HAP-1 (cell line): ENCODE measurements around the gene GRAP.
"Not testable (repeated sequence)": the region's sequence is repeated elsewhere in the genome, so short reads cannot be mapped to it uniquely, and the experiment has no call there.

Experiments used
- DNase-seq, 2 experiments: peaks; one replicate each; pipeline ENCODE4 v3.0.0-alpha.2; 2016 to 2020; ENCODE audit warnings: low spot score in 2 of 2
- H3K27me3 ChIP-seq: fragments of 250-450 bp; sonication (Bioruptor Pico); 2 replicates; pipeline ENCODE4 v1.5.1; 2020; ENCODE audit warnings: low read depth, mild to moderate bottlenecking, moderate library complexity
- H3K36me3 ChIP-seq: fragments of 250-450 bp; sonication (Bioruptor Pico); replicated peaks from 2 replicates; pipeline ENCODE4 v1.5.1; 2020; ENCODE audit warnings: mild to moderate bottlenecking
- H3K4me1 ChIP-seq: fragments of 250-450 bp; sonication (Bioruptor Pico); 2 replicates; pipeline ENCODE4 v1.5.1; 2020; ENCODE audit warnings: mild to moderate bottlenecking
- H3K4me3 ChIP-seq: fragments of 250-450 bp; sonication (Bioruptor Pico); 2 replicates; pipeline ENCODE4 v1.5.1; 2020; ENCODE audit warnings: mild to moderate bottlenecking, moderate library complexity
- H3K9me3 ChIP-seq: fragments of 250-450 bp; sonication (Bioruptor Pico); 2 replicates; pipeline ENCODE4 v1.5.1; 2020; ENCODE audit warnings: mild to moderate bottlenecking, moderate library complexity
- in situ Hi-C: fragments of 300-500 bp; cut with MboI; formaldehyde crosslinking; loops from 3 replicates; pipeline ENCODE4 v1.14.3; 2020; ENCODE audit warnings: low sequenced_read_pairs, inconsistent platforms, mixed read lengths

Gene GRAP

DNA sequence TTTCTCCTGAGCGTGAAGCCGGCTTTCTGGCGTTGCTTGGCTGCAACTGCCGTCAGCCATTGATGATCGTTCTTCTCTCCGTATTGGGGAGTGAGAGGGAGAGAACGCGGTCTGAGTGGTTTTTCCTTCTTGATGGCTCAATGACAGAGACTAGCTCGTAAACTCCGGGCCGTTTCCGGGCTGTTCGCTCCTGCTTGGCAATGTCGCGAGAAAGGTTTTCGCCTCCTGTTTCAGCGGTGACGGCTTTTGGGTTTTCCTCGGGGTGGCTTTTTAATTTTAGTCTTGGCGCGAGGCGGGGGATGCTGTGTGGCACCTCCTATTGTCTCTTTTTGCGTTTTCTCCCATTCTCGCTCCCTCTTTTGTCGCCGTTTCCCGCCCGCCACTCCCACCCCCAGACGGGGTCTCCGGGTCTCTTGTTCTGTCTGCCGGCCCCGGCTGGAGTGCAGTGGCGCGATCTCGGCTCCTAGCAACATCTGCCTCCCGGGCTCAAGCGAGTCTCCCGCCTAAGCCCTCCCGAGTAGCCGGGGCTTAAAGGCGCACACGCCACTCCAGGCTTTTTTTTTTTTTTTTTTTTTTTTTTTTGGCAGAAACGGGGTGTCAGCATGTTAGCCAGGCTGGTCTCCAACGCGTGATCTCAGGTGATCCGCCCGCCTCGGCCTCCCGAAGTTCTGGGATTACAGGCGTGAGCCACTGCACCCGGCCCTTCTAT is 15.4 kb upstream of the GRAP start:
- H3K27me3 ChIP-seq, DNase-seq, H3K4me3 ChIP-seq, H3K9me3 ChIP-seq, H3K36me3 ChIP-seq, in situ Hi-C loops, H3K4me1 ChIP-seq: not testable (repeated sequence)

DNA sequence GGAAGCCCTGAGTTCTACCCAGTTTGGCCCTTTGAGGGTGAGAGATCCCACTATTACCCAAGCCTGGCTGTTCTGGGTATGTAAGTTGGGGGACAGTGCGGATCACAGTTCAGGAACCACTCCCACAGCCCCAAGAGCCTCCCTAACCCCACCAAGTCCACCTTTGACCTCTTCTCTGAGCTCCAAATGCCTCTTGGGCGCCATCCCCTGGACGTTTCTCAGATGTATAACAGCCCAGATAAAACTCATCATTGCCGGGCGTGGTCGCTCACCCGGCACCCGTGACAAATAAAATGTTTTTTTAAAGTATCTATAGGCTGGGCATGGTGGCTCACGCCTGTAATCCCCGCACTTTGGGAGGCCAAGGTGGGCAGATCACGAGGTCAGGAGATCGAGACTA is 8.7 kb upstream of the GRAP start:
- DNase-seq, in situ Hi-C loops, H3K27me3 ChIP-seq, H3K4me1 ChIP-seq, H3K4me3 ChIP-seq, H3K36me3 ChIP-seq, H3K9me3 ChIP-seq: not testable (repeated sequence)

- H3K36me3 ChIP-seq, H3K9me3 ChIP-seq, DNase-seq, H3K4me1 ChIP-seq, H3K4me3 ChIP-seq, H3K27me3 ChIP-seq, in situ Hi-C loops: not testable (repeated sequence)
Measured at GRCh38 chr17:19048826-19049225, 2.1 kb upstream of the GRAP start.

DNA sequence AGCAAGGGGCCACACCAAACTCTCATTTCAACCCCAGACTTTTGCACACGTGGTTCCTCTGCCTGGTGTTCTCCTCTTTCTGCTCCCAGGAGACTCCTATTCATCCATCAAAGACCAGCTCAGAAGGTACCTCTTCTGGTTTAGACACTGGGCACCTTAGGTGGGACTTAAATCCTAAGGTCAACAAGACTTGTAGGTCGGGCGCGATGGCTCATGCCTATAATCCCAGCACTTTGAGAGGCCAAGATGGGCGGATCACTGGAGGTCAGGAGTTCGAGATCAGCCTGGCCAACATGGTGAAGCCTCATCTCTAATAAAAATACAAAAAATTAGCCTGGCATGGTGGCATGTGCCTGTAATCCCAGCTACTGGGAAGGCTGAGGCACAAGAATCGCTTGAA is 753 bp upstream of the GRAP start:
- in situ Hi-C loops, H3K4me1 ChIP-seq, H3K4me3 ChIP-seq: not testable (repeated sequence)

DNA sequence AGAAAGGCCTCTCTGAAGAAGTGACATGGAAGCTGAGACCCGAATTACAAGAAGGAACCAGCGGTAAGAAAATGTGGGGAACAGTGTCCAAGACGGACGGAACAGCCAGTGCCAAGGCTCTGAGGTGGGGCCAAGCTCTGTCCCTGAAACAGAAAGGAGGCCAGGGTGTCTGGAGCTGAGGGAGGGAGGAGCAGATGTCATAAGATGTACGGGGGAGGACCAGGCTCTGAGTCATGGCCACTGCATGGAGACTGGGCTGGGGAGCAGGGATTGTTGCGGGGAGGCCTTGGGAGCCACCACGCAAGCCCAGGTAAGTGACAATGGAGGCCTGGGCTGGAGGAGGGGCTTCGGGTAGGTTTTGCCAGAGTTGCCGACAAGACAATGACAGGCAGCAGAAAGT is 2.1 kb downstream of the GRAP start:
- H3K27me3 ChIP-seq, H3K4me1 ChIP-seq, H3K9me3 ChIP-seq, in situ Hi-C loops, H3K36me3 ChIP-seq, H3K4me3 ChIP-seq, DNase-seq: not testable (repeated sequence)

More for the DNA sequence above, 753 bp upstream of the GRAP start:
- DNase-seq, H3K36me3 ChIP-seq, H3K9me3 ChIP-seq, H3K27me3 ChIP-seq: not testable (repeated sequence)

GRCh38 chr17:19043032-19043431 is 3.7 kb downstream of the GRAP start:
- H3K36me3 ChIP-seq, H3K9me3 ChIP-seq, H3K4me3 ChIP-seq, H3K27me3 ChIP-seq, in situ Hi-C loops, H3K4me1 ChIP-seq, DNase-seq: not testable (repeated sequence)

- H3K4me3 ChIP-seq, in situ Hi-C loops, H3K36me3 ChIP-seq, H3K4me1 ChIP-seq, DNase-seq, H3K27me3 ChIP-seq, H3K9me3 ChIP-seq: not testable (repeated sequence)
Measured at GRCh38 chr17:19042369-19042768, 4.4 kb downstream of the GRAP start.

DNA sequence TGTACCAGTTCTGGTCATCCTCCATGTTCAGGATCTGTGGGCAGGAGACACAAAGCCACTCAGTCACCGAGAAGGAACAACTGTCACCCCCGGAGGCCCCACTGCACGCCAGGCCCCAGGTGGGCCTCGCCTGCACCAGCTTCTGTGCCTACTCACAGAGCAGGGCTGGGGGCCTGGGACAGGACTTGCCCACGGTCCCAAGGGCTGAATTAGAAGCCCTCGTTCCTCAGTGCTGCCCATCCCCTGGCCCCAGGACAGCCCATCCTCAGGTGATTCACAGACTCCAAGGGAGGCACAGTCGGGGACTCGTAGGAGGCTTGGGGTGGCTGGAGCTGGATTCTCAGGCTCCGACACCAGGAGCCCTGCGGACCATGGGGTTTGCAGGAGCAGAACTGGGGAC is 4.9 kb downstream of the GRAP start:
- H3K9me3 ChIP-seq, in situ Hi-C loops, H3K27me3 ChIP-seq, H3K36me3 ChIP-seq, H3K4me1 ChIP-seq, H3K4me3 ChIP-seq, DNase-seq: not testable (repeated sequence)

GRCh38 chr17:19040350-19040749 is 6.4 kb downstream of the GRAP start:
- not testable (repeated sequence) for H3K36me3 ChIP-seq, H3K27me3 ChIP-seq

DNA sequence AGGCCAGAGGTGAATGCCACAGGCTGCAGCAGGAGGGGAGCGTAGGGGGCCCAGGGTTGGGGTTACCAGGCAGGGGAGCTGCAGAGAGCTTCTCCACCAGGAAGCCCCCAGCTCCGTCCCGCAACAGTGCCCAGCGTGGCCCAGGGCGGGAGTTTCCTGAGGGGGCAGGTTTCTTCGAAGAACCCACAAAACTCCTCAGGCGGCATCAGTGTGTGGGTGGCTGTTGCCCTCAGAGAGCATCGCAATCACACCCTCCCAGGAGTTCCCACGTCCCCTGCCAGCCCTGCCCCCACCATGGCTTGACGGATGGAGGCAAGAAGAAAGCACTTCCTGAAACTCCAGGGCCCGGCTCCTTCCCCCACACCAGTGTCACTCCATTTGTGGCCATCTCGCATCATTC is 8.0 kb downstream of the GRAP start:
- H3K36me3 ChIP-seq, H3K27me3 ChIP-seq, H3K9me3 ChIP-seq, H3K4me1 ChIP-seq, DNase-seq, H3K4me3 ChIP-seq, in situ Hi-C loops: not testable (repeated sequence)

More at GRCh38 chr17:19040350-19040749, 6.4 kb downstream of the GRAP start:
- H3K4me1 ChIP-seq, H3K9me3 ChIP-seq, H3K4me3 ChIP-seq, DNase-seq, in situ Hi-C loops: not testable (repeated sequence)

DNA sequence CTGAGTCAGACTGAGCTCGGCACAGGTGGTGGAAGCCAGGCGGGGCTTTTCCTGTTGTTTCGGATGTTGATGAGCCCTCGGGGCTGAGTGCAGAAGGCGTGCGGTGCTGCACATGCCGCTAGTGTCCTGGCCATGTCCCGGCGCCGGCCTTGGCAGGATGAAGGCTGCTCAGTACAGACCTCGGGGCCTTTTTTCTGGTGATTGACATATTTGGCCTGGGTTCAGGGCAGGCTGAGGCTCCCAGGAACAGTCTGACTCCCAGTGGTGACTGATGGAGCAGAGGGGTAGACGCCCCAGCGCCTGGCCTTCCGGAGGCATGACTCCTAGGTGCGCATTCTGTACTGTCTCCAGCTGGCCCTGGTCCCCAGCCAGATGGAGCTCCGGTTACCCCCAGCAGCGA is 8.8 kb downstream of the GRAP start:
- DNase-seq, H3K27me3 ChIP-seq, in situ Hi-C loops, H3K9me3 ChIP-seq, H3K4me1 ChIP-seq, H3K36me3 ChIP-seq, H3K4me3 ChIP-seq: not testable (repeated sequence)

DNA sequence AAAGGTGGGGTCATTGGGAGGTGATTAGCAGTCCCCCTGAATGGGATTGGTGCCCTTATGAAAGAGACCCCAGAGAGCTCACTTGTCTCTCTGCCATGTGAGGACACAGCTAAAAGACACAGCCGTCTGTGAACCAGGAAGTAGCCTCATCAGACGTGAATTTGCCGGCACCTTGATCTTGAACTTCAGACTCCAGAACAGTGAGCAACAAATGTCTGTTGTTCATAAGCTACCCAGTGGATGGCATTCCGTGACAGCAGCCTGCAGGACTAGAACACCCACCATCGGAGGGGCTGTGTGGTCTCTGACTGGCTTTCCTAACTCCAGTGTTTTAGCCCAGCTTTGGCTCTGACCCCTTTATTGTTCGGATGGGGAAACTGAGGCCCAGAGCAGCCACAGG is 9.2 kb downstream of the GRAP start:
- in situ Hi-C loops, H3K4me1 ChIP-seq, H3K9me3 ChIP-seq, H3K4me3 ChIP-seq, H3K36me3 ChIP-seq, H3K27me3 ChIP-seq, DNase-seq: not testable (repeated sequence)

DNA sequence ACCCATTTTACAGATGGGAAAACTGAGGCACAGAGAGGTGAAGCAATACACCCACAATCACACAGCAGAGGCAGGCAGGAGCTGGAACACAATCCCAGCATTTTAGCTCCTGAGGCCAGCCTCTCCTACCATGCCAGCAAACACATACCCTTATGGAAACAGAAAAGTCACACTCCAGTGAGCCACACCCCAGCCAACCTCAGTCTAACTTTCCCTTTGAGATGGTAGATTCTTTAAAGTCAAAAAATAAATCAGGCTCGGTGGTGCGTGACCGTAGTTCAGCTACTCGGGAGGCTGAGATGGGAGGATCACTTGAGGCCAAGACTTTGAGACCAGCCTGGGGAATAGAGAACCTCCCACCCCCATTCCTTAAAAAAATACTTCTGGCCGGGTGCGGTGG is 10.6 kb downstream of the GRAP start:
- H3K27me3 ChIP-seq, H3K9me3 ChIP-seq, DNase-seq, H3K4me1 ChIP-seq, H3K36me3 ChIP-seq, in situ Hi-C loops, H3K4me3 ChIP-seq: not testable (repeated sequence)

DNA sequence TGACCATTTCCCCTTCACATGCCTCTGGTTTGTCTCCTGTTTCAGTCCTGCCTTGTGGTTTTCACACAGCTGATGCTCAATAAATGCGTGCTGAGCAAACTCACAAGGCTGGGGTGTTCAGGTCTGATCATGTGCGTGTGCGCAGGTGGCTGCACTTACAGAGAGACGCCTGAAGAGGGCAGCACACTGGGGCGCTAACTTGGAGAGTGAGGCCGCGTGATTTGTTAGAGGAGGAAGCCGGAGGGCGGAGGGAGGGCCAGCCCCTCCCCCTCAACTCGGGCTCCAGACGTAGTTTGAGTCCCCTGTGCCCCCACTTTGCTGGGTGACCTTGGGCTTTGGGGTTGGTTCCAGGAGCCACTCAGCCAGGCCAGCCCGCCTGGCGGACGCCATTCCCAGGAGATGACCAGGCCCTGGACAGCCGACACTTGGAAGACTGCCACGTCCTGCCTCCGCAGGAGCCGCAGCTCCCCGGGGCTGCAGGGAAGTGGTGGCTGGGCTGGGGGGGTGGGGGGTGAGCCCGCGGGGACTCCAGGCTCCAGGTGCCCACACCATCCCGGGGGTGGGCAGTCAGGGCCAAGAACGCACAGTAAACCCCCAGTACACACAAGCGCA is 14.3 kb downstream of the GRAP start:
- H3K4me1 ChIP-seq, in situ Hi-C loops, H3K9me3 ChIP-seq, H3K27me3 ChIP-seq, H3K4me3 ChIP-seq, DNase-seq, H3K36me3 ChIP-seq: not testable (repeated sequence)

GRCh38 chr17:19031729-19032128 is 15.0 kb downstream of the GRAP start:
- H3K27me3 ChIP-seq, H3K4me1 ChIP-seq, H3K36me3 ChIP-seq, in situ Hi-C loops, H3K9me3 ChIP-seq, H3K4me3 ChIP-seq: not testable (repeated sequence)
- DNase-seq: peak in 1 of 2 experiments; percentile 92
